Type B pancreatic cell (in vitro differentiated cells): ENCODE data around the gene C3orf80. TPM values are rescaled to one million over a fixed set of nuclear protein-coding genes. Genes with fewer than 3 reads are reported as not detected.
"Not testable (repeated sequence)": the region's sequence is repeated elsewhere in the genome, so short reads cannot be mapped to it uniquely, and the experiment has no call there.

Source experiments
- DNase-seq: peaks from one replicate; pipeline ENCODE4 v3.0.0; 2021; ENCODE audit warnings: mixed read lengths; ENCODE audit not compliant: unreplicated experiment; ENCODE audit errors: extremely low spot score
- H3K27ac Mint-ChIP-seq: 2 replicates; pipeline ENCODE4 v1.8.0; 2021; ENCODE audit warnings: mild to moderate bottlenecking, mixed read lengths
- H3K27me3 Mint-ChIP-seq: 2 replicates; pipeline ENCODE4 v1.8.0; 2021; ENCODE audit warnings: mixed read lengths
- H3K36me3 Mint-ChIP-seq: 2 replicates; pipeline ENCODE4 v1.8.0; 2021; ENCODE audit warnings: mixed read lengths
- H3K4me1 Mint-ChIP-seq: one replicate; pipeline ENCODE4 v1.8.0; 2021; ENCODE audit warnings: mixed read lengths; ENCODE audit not compliant: unreplicated experiment
- H3K4me3 Mint-ChIP-seq: 2 replicates; pipeline ENCODE4 v1.8.0; 2021; ENCODE audit warnings: mild to moderate bottlenecking, mixed read lengths
- H3K9me3 Mint-ChIP-seq: 2 replicates; pipeline ENCODE4 v1.8.0; 2021; ENCODE audit warnings: mixed read lengths
- total RNA-seq: library from RNA; stranded (reverse); gene quantifications from 2 replicates; pipeline ENCODE4 v1.2.1, GENCODE V29; 2021; ENCODE audit warnings: low replicate concordance
- TF ChIP-seq, protein P1 (sequence below): fragments of 200-600 bp; sonication (generic); conservative IDR thresholded peaks from 2 replicates; pipeline ENCODE4 v1.5.0; 2021; ENCODE audit warnings: antibody characterized with exemption, mild to moderate bottlenecking

C3orf80 gene
- total RNA-seq, 1 donor from 2014 or later: 2.6 TPM

GRCh38 chr3:160227419-160227818, 2.2 kb downstream of the C3orf80 start:
- Mint-ChIP-seq H3K4me3 (no peak overlapping the region), H3K36me3 (no peaks in the 10 kb centered on the region), H3K9me3 (no peaks in the 10 kb centered on the region), H3K27me3 (peaks cover 65% of the 10 kb centered on the region), H3K4me1 (peaks cover 10% of the 10 kb centered on the region), H3K27ac (no peak overlapping the region)
- TF ChIP-seq, protein P1, sequence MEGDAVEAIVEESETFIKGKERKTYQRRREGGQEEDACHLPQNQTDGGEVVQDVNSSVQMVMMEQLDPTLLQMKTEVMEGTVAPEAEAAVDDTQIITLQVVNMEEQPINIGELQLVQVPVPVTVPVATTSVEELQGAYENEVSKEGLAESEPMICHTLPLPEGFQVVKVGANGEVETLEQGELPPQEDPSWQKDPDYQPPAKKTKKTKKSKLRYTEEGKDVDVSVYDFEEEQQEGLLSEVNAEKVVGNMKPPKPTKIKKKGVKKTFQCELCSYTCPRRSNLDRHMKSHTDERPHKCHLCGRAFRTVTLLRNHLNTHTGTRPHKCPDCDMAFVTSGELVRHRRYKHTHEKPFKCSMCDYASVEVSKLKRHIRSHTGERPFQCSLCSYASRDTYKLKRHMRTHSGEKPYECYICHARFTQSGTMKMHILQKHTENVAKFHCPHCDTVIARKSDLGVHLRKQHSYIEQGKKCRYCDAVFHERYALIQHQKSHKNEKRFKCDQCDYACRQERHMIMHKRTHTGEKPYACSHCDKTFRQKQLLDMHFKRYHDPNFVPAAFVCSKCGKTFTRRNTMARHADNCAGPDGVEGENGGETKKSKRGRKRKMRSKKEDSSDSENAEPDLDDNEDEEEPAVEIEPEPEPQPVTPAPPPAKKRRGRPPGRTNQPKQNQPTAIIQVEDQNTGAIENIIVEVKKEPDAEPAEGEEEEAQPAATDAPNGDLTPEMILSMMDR: no peak
- DNase-seq: no peak

- no peaks in the 10 kb centered on the region for H3K36me3 Mint-ChIP-seq
Measured at GRCh38 chr3:160232014-160232413, 6.8 kb downstream of the C3orf80 start.

DNA sequence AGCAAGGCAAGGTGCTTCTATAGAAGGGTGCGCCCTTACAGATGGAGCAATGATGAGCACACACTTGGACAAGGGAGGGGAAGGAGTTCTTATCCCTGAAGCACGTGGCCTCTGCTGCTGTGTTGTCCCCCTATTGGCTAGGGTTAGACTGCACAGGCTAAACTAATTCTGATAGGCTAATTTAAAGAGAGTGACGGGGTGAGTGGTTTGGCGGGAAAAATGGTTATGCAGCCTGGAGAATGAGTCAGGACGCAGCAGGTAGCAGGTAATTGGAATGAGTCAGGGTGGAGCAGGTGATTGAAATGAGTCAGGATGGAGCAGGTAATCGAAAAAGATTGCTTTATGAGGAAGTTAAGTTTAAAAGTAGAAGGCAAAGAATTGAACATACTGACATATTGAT, 15.5 kb downstream of the C3orf80 start:
- H3K4me3 Mint-ChIP-seq: not testable (repeated sequence)

More at GRCh38 chr3:160232014-160232413, 6.8 kb downstream of the C3orf80 start:
- peaks cover 35% of the 10 kb centered on the region for H3K27me3 Mint-ChIP-seq
- no peaks in the 10 kb centered on the region for H3K4me1 Mint-ChIP-seq
- DNase-seq: no peak
- H3K9me3 Mint-ChIP-seq: no peaks in the 10 kb centered on the region
- H3K27ac Mint-ChIP-seq: no peak overlapping the region
- TF ChIP-seq, protein P1: no peak
- H3K4me3 Mint-ChIP-seq: no peak overlapping the region

GRCh38 chr3:160245261-160245800, 20.1 kb downstream of the C3orf80 start:
- Mint-ChIP-seq H3K9me3 (peaks cover 15% of the 10 kb centered on the region), H3K4me1 (no peaks in the 10 kb centered on the region), H3K36me3 (no peaks in the 10 kb centered on the region), H3K27me3 (peaks cover 5% of the 10 kb centered on the region), H3K27ac (no peak overlapping the region), H3K4me3 (no peak overlapping the region)
- no peak for DNase-seq
- TF ChIP-seq, protein P1: no peak

More for the DNA sequence above, 15.5 kb downstream of the C3orf80 start:
- not testable (repeated sequence) for H3K4me1 Mint-ChIP-seq, H3K36me3 Mint-ChIP-seq, H3K27ac Mint-ChIP-seq, DNase-seq, H3K27me3 Mint-ChIP-seq
- peaks cover 15% of the 10 kb centered on the region for H3K9me3 Mint-ChIP-seq

DNA sequence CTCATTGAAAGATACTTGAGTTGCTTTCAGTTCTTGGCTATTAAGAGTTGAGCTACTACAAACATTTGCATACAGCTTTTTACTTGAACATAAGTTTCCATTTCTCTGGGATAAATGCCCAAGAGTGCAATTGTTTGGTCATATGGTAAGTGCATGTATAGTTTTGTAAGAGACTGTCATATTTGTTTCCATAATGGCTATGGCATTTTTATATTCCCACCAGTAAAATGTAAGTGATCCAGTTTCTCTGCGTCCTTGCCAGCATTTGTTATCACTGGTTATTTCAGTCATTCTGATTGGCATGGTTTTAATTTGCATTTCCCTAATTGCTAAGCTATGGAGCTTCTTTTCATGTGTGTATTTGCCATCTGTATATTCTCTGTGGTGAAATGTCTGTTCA, 22.5 kb downstream of the C3orf80 start:
- H3K4me1 Mint-ChIP-seq: no peaks in the 10 kb centered on the region
- TF ChIP-seq, protein P1: no peak
- no peaks in the 10 kb centered on the region for H3K27me3 Mint-ChIP-seq
- no peak for DNase-seq
- H3K4me3 Mint-ChIP-seq: no peak overlapping the region
- H3K9me3 Mint-ChIP-seq: peaks cover 11% of the 10 kb centered on the region
- no peaks in the 10 kb centered on the region for H3K36me3 Mint-ChIP-seq
- no peak overlapping the region for H3K27ac Mint-ChIP-seq

- no peak for DNase-seq
- H3K36me3 Mint-ChIP-seq: no peaks in the 10 kb centered on the region
- no peak overlapping the region for H3K27ac Mint-ChIP-seq
- TF ChIP-seq, protein P1: no peak
- no peaks in the 10 kb centered on the region for H3K27me3 Mint-ChIP-seq
- no peak overlapping the region for H3K4me3 Mint-ChIP-seq
- H3K4me1 Mint-ChIP-seq: no peaks in the 10 kb centered on the region
- no peaks in the 10 kb centered on the region for H3K9me3 Mint-ChIP-seq
Measured at GRCh38 chr3:160253298-160253697, 28.1 kb downstream of the C3orf80 start.
